HCT116 (cell line): ENCODE measurements around the gene GTPBP10.

ENCODE experiments used
- CEBPB ChIP-seq: IDR thresholded peaks from 2 replicates; pipeline ENCODE4 v1.6.1; 2012; ENCODE audit warnings: low read depth
- CTCF ChIP-seq, 3 experiments: fragments of 200-600 bp in 1 of 3; sonication (generic) in 1 of 3; IDR thresholded peaks in 2 of 3; conservative IDR thresholded peaks in 1 of 3; 2 replicates each; pipeline ENCODE4 v1.5.1; 2012 to 2017; ENCODE audit warnings: low read depth in 2 of 3, low read length in 2 of 3, antibody characterized with exemption in 1 of 3, borderline replicate concordance in 1 of 3, control low read depth in 1 of 3, mild to moderate bottlenecking in 1 of 3, mixed read lengths in 1 of 3, mixed run types in 1 of 3, moderate library complexity in 1 of 3; ENCODE audit not compliant: insufficient read depth in 1 of 3
- EGR1 ChIP-seq: IDR thresholded peaks from 2 replicates; pipeline ENCODE4 v1.6.1; 2012; ENCODE audit warnings: low read depth
- JUND ChIP-seq: IDR thresholded peaks from 2 replicates; pipeline ENCODE4 v1.6.1; 2012
- POLR2A ChIP-seq: IDR thresholded peaks from 2 replicates; pipeline ENCODE4 v1.7.0; 2011; ENCODE audit warnings: borderline replicate concordance; ENCODE audit not compliant: insufficient read depth, insufficient read length; ENCODE audit errors: extremely low read depth
- ZNF274 ChIP-seq: fragments of 200-500 bp; sonication (Bioruptor generic); IDR thresholded peaks from 2 replicates; pipeline ENCODE4 v1.6.1; 2014; ENCODE audit warnings: mild to moderate bottlenecking, low read depth, low read length, inconsistent platforms
- TF ChIP-seq, protein P1 (sequence below): IDR thresholded peaks from 2 replicates; pipeline ENCODE4 v1.6.1; 2012

- TF ChIP-seq EGR1 (no peak), ZNF274 (no peak), CEBPB (no peak), CTCF (IDR thresholded peaks at IDR 0.05 in 2 of 3, conservative IDR thresholded peaks at IDR 0.05 in 1 of 3; ENCODE audit: borderline replicate concordance in 1 of 3, insufficient read depth in 1 of 3, low read depth in 2 of 3, low read length in 2 of 3) (no peak), JUND (no peak), POLR2A (no peak)
- TF ChIP-seq, protein P1, sequence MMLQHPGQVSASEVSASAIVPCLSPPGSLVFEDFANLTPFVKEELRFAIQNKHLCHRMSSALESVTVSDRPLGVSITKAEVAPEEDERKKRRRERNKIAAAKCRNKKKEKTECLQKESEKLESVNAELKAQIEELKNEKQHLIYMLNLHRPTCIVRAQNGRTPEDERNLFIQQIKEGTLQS, result no peak
Observed at GRCh38 chr7:90404777-90405176, 58.3 kb downstream of the GTPBP10 start.
